ENCODE measurements around the gene GPC3.
"Not testable (repeated sequence)": the region's sequence is repeated elsewhere in the genome, so short reads cannot be mapped to it uniquely, and the experiment has no call there.

The GPC3 gene

DNA sequence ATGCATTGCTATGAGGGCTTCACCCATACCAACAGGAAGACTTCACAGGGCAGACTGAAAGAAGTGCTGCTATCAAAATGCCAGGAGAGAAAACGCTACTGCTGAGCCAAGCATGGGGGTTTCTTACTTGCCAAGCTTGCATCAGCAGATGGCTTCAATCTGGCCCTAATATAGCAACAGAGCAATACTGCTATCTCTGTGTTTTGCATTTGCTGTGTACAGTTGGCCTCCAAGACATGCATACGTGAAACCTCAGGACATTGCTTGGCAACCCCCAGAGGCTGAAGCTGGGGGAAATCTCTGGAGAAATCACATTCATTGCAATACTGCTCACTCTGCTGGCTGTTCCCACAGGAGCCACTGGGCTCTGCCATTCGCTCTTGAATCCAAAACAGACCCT is 442.9 kb downstream of the GPC3 start:
- DNase-seq, result no peak

DNA sequence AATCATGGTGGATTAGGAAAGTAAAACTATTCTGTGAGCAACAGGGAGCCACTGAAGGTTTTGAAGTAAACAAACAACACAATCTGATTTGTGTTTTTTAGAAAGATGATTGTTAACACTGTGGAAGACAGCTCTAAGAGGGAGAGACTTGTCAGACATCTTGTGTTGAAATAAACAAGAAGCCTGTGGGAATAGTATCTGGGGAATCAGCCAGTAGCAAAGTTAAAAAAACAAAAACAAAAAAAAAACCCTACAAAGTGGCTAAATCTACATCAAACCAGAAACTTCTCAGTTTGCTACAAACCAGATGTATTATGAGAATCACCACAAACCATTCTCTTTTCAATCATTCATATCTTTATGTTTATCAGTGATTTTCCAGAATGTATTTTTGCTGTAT is 444.4 kb downstream of the GPC3 start:
- no peak for DNase-seq

DNA sequence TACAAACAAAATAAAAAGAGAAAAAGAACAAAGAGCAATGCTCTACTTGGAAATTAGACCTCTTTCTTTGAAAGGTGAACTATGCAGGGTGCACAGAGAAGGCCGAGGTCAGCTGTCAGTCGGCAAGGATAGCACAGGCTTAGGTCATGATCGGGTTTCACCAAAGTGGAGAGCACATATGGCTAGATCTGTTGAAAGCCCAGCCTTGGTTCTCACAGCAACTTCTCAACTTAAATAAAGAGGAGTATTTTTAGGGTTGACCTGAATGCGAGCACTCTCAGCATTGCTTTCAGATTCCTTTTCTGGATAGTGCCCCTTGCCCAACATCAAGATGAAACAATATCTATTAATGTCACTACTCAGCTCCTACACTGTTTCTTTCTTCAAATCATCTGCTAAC is 447.2 kb downstream of the GPC3 start:
- DNase-seq, result no peak

DNA sequence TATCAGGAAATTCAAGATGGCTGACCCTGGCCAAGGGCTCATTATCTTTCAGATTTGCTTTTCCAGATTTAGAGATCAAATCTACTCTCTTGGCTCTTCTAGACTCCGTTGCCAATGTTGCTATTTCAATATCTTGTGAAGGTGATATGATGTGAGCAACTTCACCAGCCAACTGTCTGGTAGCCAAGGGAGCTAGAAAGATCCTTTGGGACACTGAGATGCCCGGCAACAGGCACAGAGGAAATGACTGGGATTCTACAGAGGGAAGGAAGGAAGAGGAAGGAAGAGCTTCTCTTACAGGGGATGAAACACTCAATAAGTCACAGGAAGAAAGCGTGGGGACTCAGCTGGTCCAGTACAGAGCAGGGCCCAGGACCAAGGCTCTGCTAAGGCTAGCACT is 448.3 kb downstream of the GPC3 start:
- no peak for DNase-seq

DNA sequence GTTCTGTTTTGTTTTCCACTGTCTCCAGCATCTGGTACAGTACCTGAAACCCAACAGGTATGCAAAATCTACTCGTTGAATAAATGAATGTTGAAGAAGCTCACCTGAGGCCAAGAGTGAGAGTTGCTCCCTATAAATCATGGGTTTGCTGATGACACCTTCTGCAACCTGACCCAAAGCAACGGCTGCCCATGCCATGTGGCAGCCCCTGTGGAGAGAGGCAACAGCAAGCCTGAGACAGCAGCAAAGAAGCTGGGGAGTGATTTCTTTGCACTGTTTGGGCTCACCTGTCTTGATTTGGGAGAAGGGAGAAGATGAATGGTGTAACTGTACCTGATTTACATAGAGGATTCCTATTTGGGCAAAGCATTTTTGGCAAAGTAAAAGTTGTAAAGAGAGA is 450.3 kb downstream of the GPC3 start:
- DNase-seq, result no peak

DNA sequence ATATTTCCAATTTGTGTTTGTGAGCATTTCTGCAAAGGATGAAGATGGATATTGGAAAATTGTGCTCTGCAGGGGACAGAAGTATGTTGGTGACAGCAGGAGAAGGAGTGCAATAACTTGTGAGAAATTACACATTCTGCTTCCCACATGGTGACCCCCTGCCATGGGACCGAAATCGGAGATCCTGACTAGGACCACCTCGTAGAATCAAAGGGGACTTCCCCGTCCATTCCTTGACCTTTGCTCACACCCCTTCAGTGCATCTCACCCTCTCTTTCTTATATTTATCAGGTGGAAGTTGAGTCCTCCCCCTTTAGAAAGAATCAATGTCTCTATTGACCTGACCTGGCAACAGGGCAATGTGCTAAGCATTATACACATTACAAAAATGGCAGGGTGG is 451.2 kb downstream of the GPC3 start:
- no peak for DNase-seq

DNA sequence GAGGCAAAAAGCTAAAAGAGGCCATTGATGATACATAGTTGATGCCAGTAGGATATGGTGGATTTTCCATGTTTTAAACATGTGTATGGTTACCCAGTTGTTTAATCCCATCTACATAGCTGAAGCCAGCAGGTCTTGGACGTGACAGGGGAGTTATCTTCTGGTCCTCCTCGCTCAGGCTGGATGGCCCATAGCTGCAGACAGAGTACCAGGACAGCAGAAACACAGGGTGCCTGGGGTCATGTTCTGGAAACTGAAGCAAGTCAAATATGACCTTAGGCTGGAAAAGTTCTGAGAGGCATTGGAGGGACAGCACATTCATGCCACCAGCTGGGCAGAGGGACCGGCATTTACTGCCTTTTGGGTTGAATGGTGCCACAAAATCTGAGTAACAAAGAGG is 452.1 kb downstream of the GPC3 start:
- DNase-seq, result no peak

DNA sequence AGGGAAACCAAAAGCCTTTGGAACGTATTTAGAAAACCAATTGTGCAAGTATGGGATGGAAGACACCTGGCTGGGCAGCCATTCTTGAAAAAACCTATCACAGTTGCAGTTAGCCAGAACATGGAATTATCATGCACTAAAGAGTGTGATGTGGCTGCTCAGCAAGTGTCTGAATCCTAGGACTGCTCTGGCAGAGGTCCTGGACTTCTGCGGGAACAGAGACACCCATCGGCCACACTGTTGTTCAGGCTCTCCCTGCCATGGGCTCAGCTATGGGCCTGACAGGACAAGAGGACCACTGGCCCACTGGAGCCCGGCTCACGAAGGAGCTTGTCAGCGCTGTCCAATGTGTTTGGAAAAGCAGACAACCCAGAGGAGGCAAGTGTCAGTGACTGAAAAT is 454.4 kb downstream of the GPC3 start:
- no peak for DNase-seq

- no peak for DNase-seq
Measured at GRCh38 chrX:133529578-133529977, 455.8 kb downstream of the GPC3 start.

DNA sequence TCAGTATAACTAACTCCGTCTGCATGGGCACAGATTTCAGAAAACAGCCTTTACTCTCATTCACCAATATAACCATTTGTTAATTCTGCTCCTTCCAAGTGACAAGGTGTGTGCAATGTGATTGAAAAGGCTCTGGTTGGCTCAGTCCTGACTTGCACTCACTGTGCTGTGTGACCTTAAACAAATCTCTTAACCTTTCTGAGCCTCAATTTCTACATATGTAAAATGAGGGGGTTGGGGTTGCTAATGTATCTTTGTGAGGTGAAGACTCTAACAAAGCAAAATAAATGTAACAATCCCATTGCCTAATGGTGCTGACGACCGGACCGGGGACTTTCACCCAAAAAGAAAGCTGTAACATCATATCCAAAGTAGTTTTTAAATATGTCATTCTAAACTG is 457.6 kb downstream of the GPC3 start:
- no peak for DNase-seq

- no peak for DNase-seq
Measured at GRCh38 chrX:133527415-133527814, 458.0 kb downstream of the GPC3 start.

DNA sequence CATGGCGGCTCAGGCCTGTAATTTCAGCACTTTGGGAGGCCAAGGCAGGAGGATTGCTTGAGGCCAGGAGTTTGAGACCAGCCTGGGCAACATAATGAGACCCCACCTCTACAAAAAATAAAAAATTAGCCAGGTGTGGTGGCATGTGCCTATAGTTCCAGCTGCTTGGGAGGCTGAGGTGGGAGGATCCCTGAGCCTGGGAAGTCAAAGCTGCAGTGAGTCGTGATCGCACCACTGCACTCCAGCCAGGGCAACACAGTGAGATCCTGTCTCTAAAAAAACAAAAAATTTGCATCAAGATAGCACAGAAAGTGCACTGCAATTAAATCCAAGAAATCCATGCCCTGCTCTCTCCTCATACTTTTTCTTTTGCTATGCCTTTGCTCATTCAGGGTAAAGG is 458.6 kb downstream of the GPC3 start:
- DNase-seq, result not testable (repeated sequence)

GRCh38 chrX:133523526-133523925 is 461.9 kb downstream of the GPC3 start:
- DNase-seq, result no peak

DNA sequence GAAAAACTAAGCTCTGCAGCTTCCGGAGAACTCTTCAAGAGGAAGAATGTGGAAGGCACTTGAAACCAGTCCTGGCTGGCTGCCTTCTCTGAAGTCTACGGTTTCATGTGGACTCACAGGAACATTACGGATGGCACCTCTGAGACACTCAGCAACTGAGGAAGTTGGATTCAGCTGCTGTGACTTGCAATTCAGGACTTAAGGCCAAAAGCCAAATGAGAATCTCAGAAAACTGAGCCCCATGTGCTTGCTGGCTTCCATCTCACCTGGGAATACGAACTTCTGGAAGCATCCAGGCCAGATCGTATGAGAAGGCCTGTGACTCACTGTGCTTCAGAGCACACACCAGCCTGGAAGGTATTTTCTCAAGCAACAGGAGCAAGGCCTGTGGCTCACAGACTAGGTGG is 462.3 kb downstream of the GPC3 start:
- no peak for DNase-seq

DNA sequence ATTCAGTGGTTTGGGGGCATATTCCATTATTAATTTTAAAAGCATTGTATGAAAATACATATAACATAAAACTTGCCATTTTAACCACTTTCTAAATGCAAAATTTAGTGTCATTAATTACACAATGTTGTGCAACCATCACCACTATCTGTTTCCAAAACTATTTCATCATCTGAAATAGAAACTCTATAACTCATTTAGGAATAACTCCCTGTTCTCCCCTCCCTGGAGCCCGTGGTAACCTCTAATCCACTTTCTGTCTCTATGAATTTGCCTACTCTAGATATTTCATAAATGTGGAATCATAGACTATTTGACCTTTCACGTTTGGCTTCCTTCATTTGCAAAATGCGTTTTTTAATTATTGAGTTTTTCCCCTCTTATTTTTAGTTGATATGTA is 468.7 kb downstream of the GPC3 start:
- no peak for DNase-seq

DNA sequence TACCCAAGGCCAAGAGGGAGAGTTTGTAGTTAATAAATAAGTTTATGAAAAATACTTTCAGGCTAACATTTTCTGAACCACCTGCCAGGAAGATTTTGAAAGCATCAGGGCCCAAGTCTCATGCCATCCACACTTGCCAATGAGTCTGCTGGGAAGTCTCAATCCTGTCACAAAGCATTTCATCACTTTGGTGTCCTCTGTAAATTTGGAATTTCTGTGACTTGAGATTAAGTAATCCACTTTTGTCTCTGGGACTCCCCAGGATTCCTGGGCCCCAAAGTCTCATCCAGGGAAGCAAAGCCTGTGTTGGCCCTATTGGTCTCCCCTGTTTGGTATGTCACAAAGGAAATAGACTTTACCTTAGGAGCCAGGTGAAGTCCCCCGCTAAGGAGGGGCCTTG is 470.9 kb downstream of the GPC3 start:
- no peak for DNase-seq

DNA sequence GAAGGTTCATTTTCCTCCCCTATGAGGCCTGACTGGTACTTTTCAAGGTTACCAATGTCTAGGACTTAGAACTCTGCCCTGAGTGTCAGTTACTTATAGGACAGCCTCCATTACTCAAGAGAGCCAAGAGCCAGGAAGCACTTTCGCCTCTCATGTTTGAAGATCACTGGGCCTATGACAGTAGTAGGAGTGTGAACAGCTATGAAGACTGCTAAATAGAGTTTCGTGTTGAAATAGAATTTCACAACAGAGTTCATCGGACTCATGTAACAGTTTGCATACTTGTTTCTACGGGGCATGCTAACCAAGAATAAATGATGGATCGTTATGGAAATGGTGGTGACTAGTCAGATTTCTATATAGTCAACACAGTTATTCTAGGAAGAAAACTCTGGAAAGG is 472.3 kb downstream of the GPC3 start:
- no peak for DNase-seq

DNA sequence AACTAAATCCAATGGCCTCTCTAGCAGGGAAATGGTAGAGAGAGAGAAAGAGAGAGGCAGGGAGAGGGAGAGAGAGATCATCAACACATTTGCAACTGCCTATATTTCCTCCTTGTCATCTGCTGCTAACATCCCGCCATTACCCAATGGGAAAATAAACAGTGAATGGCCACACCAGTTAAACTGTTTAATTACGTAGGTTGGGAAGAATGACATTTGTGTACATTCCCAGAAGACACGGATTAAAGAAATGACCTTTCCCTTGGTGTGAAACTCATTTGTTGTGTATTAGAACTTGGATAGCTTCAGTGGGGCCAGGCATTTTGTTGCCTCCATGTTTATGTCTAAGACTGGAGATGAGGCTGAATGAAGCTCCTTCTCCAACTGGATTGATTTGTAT is 474.4 kb downstream of the GPC3 start:
- DNase-seq, result no peak

GRCh38 chrX:133497356-133497755 is 488.0 kb downstream of the GPC3 start:
- DNase-seq, result no peak

- no peak for DNase-seq
Measured at GRCh38 chrX:133495464-133496391, 489.7 kb downstream of the GPC3 start.

GRCh38 chrX:133493366-133493765 is 492.0 kb downstream of the GPC3 start:
- DNase-seq, result no peak

GRCh38 chrX:133490955-133491354 is 494.4 kb downstream of the GPC3 start:
- DNase-seq, result no peak
